MV-4-11 (cell line): ENCODE results near the gene HADHB.
"Not testable (repeated sequence)": the region's sequence is repeated elsewhere in the genome, so short reads cannot be mapped to it uniquely, and the experiment has no call there.

Experiments used
- DNase-seq: peaks from one replicate; lab custom pipeline; 2025; lab: John Stamatoyannopoulos, UW

Gene HADHB

DNA sequence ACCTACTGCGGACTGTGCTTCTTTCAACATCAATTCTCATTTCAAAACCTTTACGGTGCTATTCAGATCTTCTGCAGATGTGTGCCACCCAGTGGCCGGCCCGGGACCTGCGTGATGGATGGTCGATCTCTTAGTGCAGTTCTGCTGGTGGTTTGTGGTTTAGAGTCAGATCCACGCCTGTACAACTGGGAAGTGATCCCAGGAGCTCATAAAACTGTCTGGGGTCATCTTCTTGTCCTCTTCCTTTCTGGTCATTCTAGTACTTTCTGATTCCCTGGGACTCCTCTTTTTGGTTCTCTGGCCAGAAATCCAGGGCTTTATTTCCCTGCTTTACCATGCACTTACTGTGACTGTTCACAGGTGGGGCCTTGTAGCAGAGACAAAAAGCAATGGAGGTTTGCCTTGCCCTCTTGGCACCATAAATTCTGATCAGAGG is 85.4 kb downstream of the HADHB start:
- DNase-seq = peak; percentile 97

GRCh38 chr2:26330604-26331003 is 85.9 kb downstream of the HADHB start:
- DNase-seq = peak; percentile 37

GRCh38 chr2:26331321-26331720 is 86.6 kb downstream of the HADHB start:
- not testable (repeated sequence) for DNase-seq

- no peak for DNase-seq
These were observed 88.6 kb downstream of the HADHB start for GRCh38 chr2:26333293-26333692.

- DNase-seq = no peak
These were observed 90.5 kb downstream of the HADHB start for GRCh38 chr2:26335231-26335630.

DNA sequence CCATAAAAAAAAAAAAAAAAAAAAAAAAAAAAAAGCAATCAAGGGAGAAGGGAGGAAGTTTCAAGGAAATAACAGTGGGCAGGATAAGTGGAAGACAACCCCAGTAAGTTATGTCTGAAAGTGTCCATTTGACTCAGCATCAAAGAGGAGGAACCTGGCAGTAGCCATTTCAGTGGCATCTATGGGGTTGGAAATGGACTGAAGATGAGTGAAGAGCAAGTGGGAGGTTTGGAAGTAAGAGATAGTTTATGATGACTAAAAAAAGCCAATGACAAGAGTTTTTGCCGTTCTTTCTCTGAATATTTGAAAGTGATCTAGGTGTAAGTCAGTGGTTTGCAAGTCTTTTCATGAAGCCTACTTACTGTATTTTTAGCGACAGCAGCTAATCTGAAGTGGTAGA is 92.0 kb downstream of the HADHB start:
- no peak for DNase-seq

GRCh38 chr2:26337298-26337697 is 92.6 kb downstream of the HADHB start:
- DNase-seq = no peak
